Type B pancreatic cell (in vitro differentiated cells): ENCODE results near the gene LRP1B. TPM values are rescaled to one million over a fixed set of nuclear protein-coding genes. Genes with fewer than 3 reads are reported as not detected.

Source experiments
- DNase-seq: peaks from one replicate; pipeline ENCODE4 v3.0.0; 2021; ENCODE audit warnings: mixed read lengths; ENCODE audit not compliant: unreplicated experiment; ENCODE audit errors: extremely low spot score
- H3K27ac Mint-ChIP-seq: 2 replicates; pipeline ENCODE4 v1.8.0; 2021; ENCODE audit warnings: mild to moderate bottlenecking, mixed read lengths
- H3K27me3 Mint-ChIP-seq: 2 replicates; pipeline ENCODE4 v1.8.0; 2021; ENCODE audit warnings: mixed read lengths
- H3K36me3 Mint-ChIP-seq: 2 replicates; pipeline ENCODE4 v1.8.0; 2021; ENCODE audit warnings: mixed read lengths
- H3K4me1 Mint-ChIP-seq: one replicate; pipeline ENCODE4 v1.8.0; 2021; ENCODE audit warnings: mixed read lengths; ENCODE audit not compliant: unreplicated experiment
- H3K4me3 Mint-ChIP-seq: 2 replicates; pipeline ENCODE4 v1.8.0; 2021; ENCODE audit warnings: mild to moderate bottlenecking, mixed read lengths
- H3K9me3 Mint-ChIP-seq: 2 replicates; pipeline ENCODE4 v1.8.0; 2021; ENCODE audit warnings: mixed read lengths
- total RNA-seq: library from RNA; stranded (reverse); gene quantifications from 2 replicates; pipeline ENCODE4 v1.2.1, GENCODE V29; 2021; ENCODE audit warnings: low replicate concordance
- TF ChIP-seq, protein P1 (sequence below): fragments of 200-600 bp; sonication (generic); conservative IDR thresholded peaks from 2 replicates; pipeline ENCODE4 v1.5.0; 2021; ENCODE audit warnings: antibody characterized with exemption, mild to moderate bottlenecking

Gene LRP1B
- total RNA-seq, 1 donor from 2014 or later: 16.0 TPM

- H3K36me3 Mint-ChIP-seq: no peaks in the 10 kb centered on the region
- H3K4me3 Mint-ChIP-seq: no peak overlapping the region
- DNase-seq: no peak
- no peaks in the 10 kb centered on the region for H3K27me3 Mint-ChIP-seq
- H3K27ac Mint-ChIP-seq: no peak overlapping the region
- TF ChIP-seq, protein P1, sequence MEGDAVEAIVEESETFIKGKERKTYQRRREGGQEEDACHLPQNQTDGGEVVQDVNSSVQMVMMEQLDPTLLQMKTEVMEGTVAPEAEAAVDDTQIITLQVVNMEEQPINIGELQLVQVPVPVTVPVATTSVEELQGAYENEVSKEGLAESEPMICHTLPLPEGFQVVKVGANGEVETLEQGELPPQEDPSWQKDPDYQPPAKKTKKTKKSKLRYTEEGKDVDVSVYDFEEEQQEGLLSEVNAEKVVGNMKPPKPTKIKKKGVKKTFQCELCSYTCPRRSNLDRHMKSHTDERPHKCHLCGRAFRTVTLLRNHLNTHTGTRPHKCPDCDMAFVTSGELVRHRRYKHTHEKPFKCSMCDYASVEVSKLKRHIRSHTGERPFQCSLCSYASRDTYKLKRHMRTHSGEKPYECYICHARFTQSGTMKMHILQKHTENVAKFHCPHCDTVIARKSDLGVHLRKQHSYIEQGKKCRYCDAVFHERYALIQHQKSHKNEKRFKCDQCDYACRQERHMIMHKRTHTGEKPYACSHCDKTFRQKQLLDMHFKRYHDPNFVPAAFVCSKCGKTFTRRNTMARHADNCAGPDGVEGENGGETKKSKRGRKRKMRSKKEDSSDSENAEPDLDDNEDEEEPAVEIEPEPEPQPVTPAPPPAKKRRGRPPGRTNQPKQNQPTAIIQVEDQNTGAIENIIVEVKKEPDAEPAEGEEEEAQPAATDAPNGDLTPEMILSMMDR: no peak
- no peaks in the 10 kb centered on the region for H3K9me3 Mint-ChIP-seq
- no peaks in the 10 kb centered on the region for H3K4me1 Mint-ChIP-seq
Observed at GRCh38 chr2:141647353-141647752, 483.5 kb downstream of the LRP1B start.

DNA sequence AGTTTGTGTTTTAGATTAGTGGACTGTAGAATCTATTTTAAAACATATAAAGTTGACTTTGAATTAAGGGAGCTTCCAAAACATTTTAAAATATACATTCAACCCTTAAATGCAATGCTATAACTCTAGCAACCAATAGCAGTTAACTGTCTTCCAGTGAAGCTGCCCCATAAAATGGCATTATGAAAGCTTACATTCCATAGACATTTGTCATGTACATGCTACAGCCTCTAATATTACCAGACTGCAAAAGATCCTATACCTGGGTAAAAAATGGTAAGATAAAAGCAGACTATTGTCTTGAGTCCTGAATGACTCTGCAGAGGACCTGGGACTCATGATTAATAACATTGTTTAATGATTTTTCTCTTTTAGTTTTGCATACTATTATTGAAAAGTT, 489.4 kb downstream of the LRP1B start:
- no peak overlapping the region for H3K4me3 Mint-ChIP-seq
- H3K9me3 Mint-ChIP-seq: no peaks in the 10 kb centered on the region
- H3K27ac Mint-ChIP-seq: no peak overlapping the region
- H3K4me1 Mint-ChIP-seq: no peaks in the 10 kb centered on the region
- no peak for DNase-seq
- TF ChIP-seq, protein P1: no peak
- no peaks in the 10 kb centered on the region for H3K27me3 Mint-ChIP-seq
- no peaks in the 10 kb centered on the region for H3K36me3 Mint-ChIP-seq

GRCh38 chr2:141639809-141640208, 491.0 kb downstream of the LRP1B start:
- H3K4me3 Mint-ChIP-seq: no peak overlapping the region
- no peak for DNase-seq
- H3K4me1 Mint-ChIP-seq: no peaks in the 10 kb centered on the region
- no peaks in the 10 kb centered on the region for H3K36me3 Mint-ChIP-seq
- no peaks in the 10 kb centered on the region for H3K9me3 Mint-ChIP-seq
- H3K27ac Mint-ChIP-seq: no peak overlapping the region
- H3K27me3 Mint-ChIP-seq: no peaks in the 10 kb centered on the region
- TF ChIP-seq, protein P1: no peak

- Mint-ChIP-seq H3K4me3 (no peak overlapping the region), H3K36me3 (no peaks in the 10 kb centered on the region), H3K27ac (no peak overlapping the region), H3K4me1 (no peaks in the 10 kb centered on the region), H3K9me3 (no peaks in the 10 kb centered on the region), H3K27me3 (no peaks in the 10 kb centered on the region)
- TF ChIP-seq, protein P1: no peak
- no peak for DNase-seq
Observed at GRCh38 chr2:141633132-141633531, 497.7 kb downstream of the LRP1B start.

GRCh38 chr2:141630407-141630930, 500.3 kb downstream of the LRP1B start:
- H3K27me3 Mint-ChIP-seq: no peaks in the 10 kb centered on the region
- TF ChIP-seq, protein P1: no peak
- H3K4me1 Mint-ChIP-seq: no peaks in the 10 kb centered on the region
- no peaks in the 10 kb centered on the region for H3K36me3 Mint-ChIP-seq
- DNase-seq: no peak
- no peak overlapping the region for H3K4me3 Mint-ChIP-seq
- no peak overlapping the region for H3K27ac Mint-ChIP-seq
- no peaks in the 10 kb centered on the region for H3K9me3 Mint-ChIP-seq

DNA sequence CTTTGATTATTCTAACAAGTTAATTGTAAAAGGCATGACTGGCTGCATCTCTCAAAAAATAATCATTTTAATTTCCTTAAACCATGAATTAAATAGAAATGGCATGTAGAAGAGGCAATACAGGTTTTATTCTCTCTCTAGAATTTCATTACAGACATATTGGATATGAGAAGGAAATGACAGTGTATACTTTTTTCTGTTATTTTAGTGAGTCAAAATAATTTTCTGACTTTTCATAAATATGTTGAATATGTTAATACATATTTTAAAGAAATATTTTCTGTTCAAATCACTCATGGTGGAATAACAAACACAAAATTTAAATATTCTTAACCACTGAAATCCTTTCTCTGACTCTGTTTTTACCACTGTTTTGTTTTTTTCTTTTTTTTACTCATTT, 510.4 kb downstream of the LRP1B start:
- TF ChIP-seq, protein P1: no peak
- Mint-ChIP-seq H3K4me3 (no peak overlapping the region), H3K27ac (no peak overlapping the region), H3K9me3 (peaks cover 3% of the 10 kb centered on the region), H3K4me1 (no peaks in the 10 kb centered on the region), H3K36me3 (no peaks in the 10 kb centered on the region), H3K27me3 (no peaks in the 10 kb centered on the region)
- no peak for DNase-seq
